A673 (cell line): ENCODE measurements around the gene PLEKHM1.

Source experiments
- EZH2 ChIP-seq: fragments of 200-600 bp; sonication (generic); IDR thresholded peaks from 2 replicates; pipeline ENCODE4 v1.6.1; 2017; ENCODE audit warnings: borderline replicate concordance, low read depth, mild to moderate bottlenecking, mixed read lengths, antibody characterized with exemption, low read length; ENCODE audit not compliant: poor library complexity, severe bottlenecking
- TF ChIP-seq, protein P1 (sequence below): fragments of 300-800, 200-600 bp; sonication (generic); conservative IDR thresholded peaks from 2 replicates; pipeline ENCODE4 v1.5.1; 2017; ENCODE audit warnings: low read depth, mild to moderate bottlenecking, antibody characterized with exemption, low read length, moderate library complexity, mixed read lengths

DNA sequence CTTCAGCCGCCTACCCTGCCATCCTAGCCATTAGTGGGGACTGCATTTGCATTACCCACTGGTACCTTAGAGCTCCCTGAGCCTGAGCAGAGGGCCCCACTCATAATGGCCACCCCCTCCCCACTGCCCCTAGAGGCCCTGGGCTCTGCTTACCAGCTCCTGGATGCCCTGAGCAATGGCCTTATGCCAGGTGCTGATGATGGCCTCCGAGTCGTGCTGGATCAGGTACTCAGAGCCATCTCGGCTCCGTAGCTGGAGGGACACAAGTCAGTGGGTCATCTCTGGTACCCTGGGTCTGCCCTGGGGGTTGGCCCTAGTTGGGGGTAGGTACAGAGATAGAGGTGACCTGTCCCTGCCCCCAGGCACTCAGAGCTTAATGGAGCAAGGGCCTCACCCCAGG is 92.7 kb downstream of the PLEKHM1 start:
- TF ChIP-seq, protein P1, sequence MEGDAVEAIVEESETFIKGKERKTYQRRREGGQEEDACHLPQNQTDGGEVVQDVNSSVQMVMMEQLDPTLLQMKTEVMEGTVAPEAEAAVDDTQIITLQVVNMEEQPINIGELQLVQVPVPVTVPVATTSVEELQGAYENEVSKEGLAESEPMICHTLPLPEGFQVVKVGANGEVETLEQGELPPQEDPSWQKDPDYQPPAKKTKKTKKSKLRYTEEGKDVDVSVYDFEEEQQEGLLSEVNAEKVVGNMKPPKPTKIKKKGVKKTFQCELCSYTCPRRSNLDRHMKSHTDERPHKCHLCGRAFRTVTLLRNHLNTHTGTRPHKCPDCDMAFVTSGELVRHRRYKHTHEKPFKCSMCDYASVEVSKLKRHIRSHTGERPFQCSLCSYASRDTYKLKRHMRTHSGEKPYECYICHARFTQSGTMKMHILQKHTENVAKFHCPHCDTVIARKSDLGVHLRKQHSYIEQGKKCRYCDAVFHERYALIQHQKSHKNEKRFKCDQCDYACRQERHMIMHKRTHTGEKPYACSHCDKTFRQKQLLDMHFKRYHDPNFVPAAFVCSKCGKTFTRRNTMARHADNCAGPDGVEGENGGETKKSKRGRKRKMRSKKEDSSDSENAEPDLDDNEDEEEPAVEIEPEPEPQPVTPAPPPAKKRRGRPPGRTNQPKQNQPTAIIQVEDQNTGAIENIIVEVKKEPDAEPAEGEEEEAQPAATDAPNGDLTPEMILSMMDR, result no peak
- TF ChIP-seq EZH2, result no peak
